Activated naive CD4-positive, alpha-beta T cell treated with anti-CD3 and anti-CD28 coated beads for 36 hours (primary cell): ENCODE data around the gene MUC5AC. TPM values are rescaled to one million over a fixed set of nuclear protein-coding genes. Genes with fewer than 3 reads are reported as not detected.
"Not testable (repeated sequence)": the region's sequence is repeated elsewhere in the genome, so short reads cannot be mapped to it uniquely, and the experiment has no call there.

ENCODE experiments used
- CTCF ChIA-PET: fragments of 350-600 bp; sonication (Branson Sonifier 250); formaldehyde crosslinking; loops from one replicate; lab custom pipeline; 2021; ENCODE audit warnings: antibody characterized with exemption; lab: Charles Lee
- DNase-seq: peaks from one replicate; pipeline ENCODE4 v3.0.0-alpha.2; 2020
- H3K27ac Mint-ChIP-seq: one replicate; pipeline ENCODE4 v1.8.0; 2021; ENCODE audit warnings: mild to moderate bottlenecking, mixed read lengths
- H3K27me3 Mint-ChIP-seq: one replicate; pipeline ENCODE4 v1.8.0; 2021; ENCODE audit warnings: low read depth, mixed read lengths
- H3K36me3 Mint-ChIP-seq: one replicate; pipeline ENCODE4 v1.8.0; 2021; ENCODE audit warnings: low read depth, mixed read lengths
- H3K4me1 Mint-ChIP-seq: one replicate; pipeline ENCODE4 v1.8.0; 2021; ENCODE audit warnings: low read depth, mixed read lengths
- H3K4me3 Mint-ChIP-seq: one replicate; pipeline ENCODE4 v1.8.0; 2021; ENCODE audit warnings: mild to moderate bottlenecking, moderate library complexity, mixed read lengths
- H3K9me3 Mint-ChIP-seq: one replicate; pipeline ENCODE4 v1.8.0; 2021; ENCODE audit warnings: mixed read lengths
- intact Hi-C: fragments of 100-400 bp; cut with micrococcal nuclease; formaldehyde crosslinking; loops from one replicate; pipeline ENCODE4 v1.15.1; 2023
- total RNA-seq, 2 experiments: library from RNA; stranded (reverse); gene quantifications; one replicate each; pipeline ENCODE4 v1.2.3, GENCODE V29; 2021

MUC5AC gene
- total RNA-seq, 2 experiments from 2014 or later: not detected

- H3K4me1 Mint-ChIP-seq: no peaks in the 10 kb centered on the region
- CTCF ChIA-PET: no interaction called here
- no peaks in the 10 kb centered on the region for H3K27me3 Mint-ChIP-seq
Observed at GRCh38 chr11:1163321-1163910, 5.7 kb downstream of the MUC5AC start.

GRCh38 chr11:1163911-1164735 is 6.4 kb downstream of the MUC5AC start:
- Mint-ChIP-seq H3K27ac (no peak overlapping the region), H3K36me3 (no peaks in the 10 kb centered on the region), H3K4me3 (no peak overlapping the region), H3K4me1 (no peaks in the 10 kb centered on the region), H3K9me3 (no peaks in the 10 kb centered on the region), H3K27me3 (no peaks in the 10 kb centered on the region)
- intact Hi-C loops: no loop called here
- DNase-seq: no peak
- CTCF ChIA-PET: no interaction called here

More at GRCh38 chr11:1163321-1163910, 5.7 kb downstream of the MUC5AC start:
- no peak overlapping the region for H3K4me3 Mint-ChIP-seq
- no peaks in the 10 kb centered on the region for H3K36me3 Mint-ChIP-seq
- intact Hi-C loops: no loop called here
- no peaks in the 10 kb centered on the region for H3K9me3 Mint-ChIP-seq
- H3K27ac Mint-ChIP-seq: no peak overlapping the region
- DNase-seq: no peak

- H3K9me3 Mint-ChIP-seq, H3K27me3 Mint-ChIP-seq, H3K4me3 Mint-ChIP-seq, H3K36me3 Mint-ChIP-seq, intact Hi-C loops, DNase-seq, H3K4me1 Mint-ChIP-seq, H3K27ac Mint-ChIP-seq, CTCF ChIA-PET: not testable (repeated sequence)
Observed at GRCh38 chr11:1164779-1165255, 7.1 kb downstream of the MUC5AC start.

- Mint-ChIP-seq H3K27me3 (no peaks in the 10 kb centered on the region), H3K36me3 (no peaks in the 10 kb centered on the region), H3K4me3 (no peak overlapping the region), H3K4me1 (no peaks in the 10 kb centered on the region), H3K9me3 (peaks cover 1% of the 10 kb centered on the region), H3K27ac (no peak overlapping the region)
- CTCF ChIA-PET: no interaction called here
- intact Hi-C loops: no loop called here
- DNase-seq: no peak
Observed at GRCh38 chr11:1165256-1166041, 7.7 kb downstream of the MUC5AC start.

GRCh38 chr11:1167256-1167655 is 9.5 kb downstream of the MUC5AC start:
- no peak overlapping the region for H3K27ac Mint-ChIP-seq
- H3K36me3 Mint-ChIP-seq: no peaks in the 10 kb centered on the region
- H3K27me3 Mint-ChIP-seq: no peaks in the 10 kb centered on the region

GRCh38 chr11:1167751-1168231 is 10.0 kb downstream of the MUC5AC start:
- DNase-seq: no peak
- H3K9me3 Mint-ChIP-seq: peaks cover 5% of the 10 kb centered on the region
- no peak overlapping the region for H3K27ac Mint-ChIP-seq
- H3K4me1 Mint-ChIP-seq: no peaks in the 10 kb centered on the region
- H3K4me3 Mint-ChIP-seq: no peak overlapping the region
- CTCF ChIA-PET: no interaction called here
- no peaks in the 10 kb centered on the region for H3K36me3 Mint-ChIP-seq
- intact Hi-C loops: no loop called here
- no peaks in the 10 kb centered on the region for H3K27me3 Mint-ChIP-seq

More at GRCh38 chr11:1167256-1167655, 9.5 kb downstream of the MUC5AC start:
- Mint-ChIP-seq H3K9me3 (peaks cover 5% of the 10 kb centered on the region), H3K4me1 (no peaks in the 10 kb centered on the region), H3K4me3 (no peak overlapping the region)
- no peak for DNase-seq
- CTCF ChIA-PET: no interaction called here
- intact Hi-C loops: no loop called here

- DNase-seq: no peak
- intact Hi-C loops: no loop called here
- Mint-ChIP-seq H3K4me3 (no peak overlapping the region), H3K4me1 (no peaks in the 10 kb centered on the region), H3K36me3 (no peaks in the 10 kb centered on the region), H3K27ac (no peak overlapping the region), H3K9me3 (peaks cover 5% of the 10 kb centered on the region), H3K27me3 (no peaks in the 10 kb centered on the region)
- CTCF ChIA-PET: no interaction called here
Observed at GRCh38 chr11:1168256-1168655, 10.5 kb downstream of the MUC5AC start.

GRCh38 chr11:1168721-1169161 is 11.0 kb downstream of the MUC5AC start:
- intact Hi-C loops: no loop called here
- CTCF ChIA-PET: no interaction called here
- H3K36me3 Mint-ChIP-seq: no peaks in the 10 kb centered on the region
- no peak overlapping the region for H3K4me3 Mint-ChIP-seq
- H3K27me3 Mint-ChIP-seq: no peaks in the 10 kb centered on the region
- peaks cover 5% of the 10 kb centered on the region for H3K9me3 Mint-ChIP-seq
- no peak overlapping the region for H3K27ac Mint-ChIP-seq
- H3K4me1 Mint-ChIP-seq: no peaks in the 10 kb centered on the region
- no peak for DNase-seq

GRCh38 chr11:1171223-1171984 is 13.7 kb downstream of the MUC5AC start:
- Mint-ChIP-seq H3K36me3 (no peaks in the 10 kb centered on the region), H3K9me3 (peaks cover 5% of the 10 kb centered on the region), H3K27ac (no peak overlapping the region), H3K27me3 (no peaks in the 10 kb centered on the region), H3K4me1 (no peaks in the 10 kb centered on the region), H3K4me3 (no peak overlapping the region)
- DNase-seq: no peak
- CTCF ChIA-PET: no interaction called here
- intact Hi-C loops: no loop called here

GRCh38 chr11:1171985-1172728 is 14.4 kb downstream of the MUC5AC start:
- CTCF ChIA-PET: no interaction called here
- Mint-ChIP-seq H3K27me3 (no peaks in the 10 kb centered on the region), H3K36me3 (no peaks in the 10 kb centered on the region), H3K9me3 (peaks cover 5% of the 10 kb centered on the region), H3K4me3 (no peak overlapping the region), H3K27ac (no peak overlapping the region), H3K4me1 (no peaks in the 10 kb centered on the region)
- intact Hi-C loops: no loop called here
- no peak for DNase-seq

- intact Hi-C loops: no loop called here
- H3K36me3 Mint-ChIP-seq: no peaks in the 10 kb centered on the region
- no peak for DNase-seq
- H3K27ac Mint-ChIP-seq: no peak overlapping the region
- no peak overlapping the region for H3K4me3 Mint-ChIP-seq
- no peaks in the 10 kb centered on the region for H3K27me3 Mint-ChIP-seq
- CTCF ChIA-PET: no interaction called here
- H3K4me1 Mint-ChIP-seq: no peaks in the 10 kb centered on the region
- peaks cover 5% of the 10 kb centered on the region for H3K9me3 Mint-ChIP-seq
Observed at GRCh38 chr11:1172729-1173117, 15.0 kb downstream of the MUC5AC start.
